Measurements from ENCODE around the gene BMP8A. TPM values are rescaled to one million over a fixed set of nuclear protein-coding genes. Genes with fewer than 3 reads are reported as not detected.

Gene BMP8A
- total and polyA plus RNA-seq, 2 of the 8 experiments (the other 6 are each of a cell fraction or from before 2014, with no cell fraction given), result 0.38 to 0.43 TPM

GRCh38 chr1:39450956-39451606, 40.4 kb upstream of the BMP8A start:
- ChIA-PET CTCF (ENCODE audit: partially characterized antibody) (interaction anchor here (1.1 kb wide), 1 partner anchor 88 kb away, joined by 3 read pairs; no protein-coding TSS in a partner anchor), POLR2A (ENCODE audit: partially characterized antibody) (no interaction called here)
- FAIRE-seq, result no peak
- Histone ChIP-seq H3K23ac (ENCODE audit: insufficient read length) (no peak overlapping the region), H3K14ac (ENCODE audit: insufficient read length) (no peak overlapping the region), H3K79me2 (ENCODE audit: control insufficient read depth in 1 of 2, insufficient read depth in 2 of 2, low read length in 2 of 2) (no peaks in the 10 kb centered on the region), H2BK5ac (ENCODE audit: low read depth, low read length) (no peak overlapping the region), H2BK12ac (ENCODE audit: low read depth, low read length) (no peak overlapping the region), H3K56ac (replicated peaks; ENCODE audit: insufficient read length, low read depth, low read length) (no peak overlapping the region), H4K20me1 (replicated peaks in 1 of 2; ENCODE audit: control insufficient read depth in 1 of 2, insufficient read depth in 2 of 2, low read length in 2 of 2) (peaks cover 2% of the 10 kb centered on the region in 2 experiments), H3K79me1 (ENCODE audit: low read depth, low read length) (no peaks in the 10 kb centered on the region), H3K23me2 (ENCODE audit: low read depth, low read length) (no peaks in the 10 kb centered on the region), H3K4me1 (replicated peaks in 1 of 4; ENCODE audit: control insufficient read depth in 3 of 4, insufficient read depth in 4 of 4, low read length in 3 of 4) (no peaks in the 10 kb centered on the region), H4K5ac (ENCODE audit: insufficient read length, low read depth, low read length) (no peak overlapping the region), H3K4ac (replicated peaks; ENCODE audit: insufficient read length, low read depth, low read length) (no peak overlapping the region), H2AK5ac (ENCODE audit: low read depth, low read length) (no peak overlapping the region), H3K9me3 (ENCODE audit: insufficient read depth in 2 of 2, low read depth in 1 of 2, low read length in 1 of 2) (no peaks in the 10 kb centered on the region), H3K27ac (ENCODE audit: low read depth, low read length) (no peak overlapping the region), H2AFZ (ENCODE audit: low read length) (no peak overlapping the region), H3K4me2 (ENCODE audit: insufficient read depth in 1 of 2, low read depth in 2 of 2, low read length in 2 of 2) (no peak overlapping the region), H3K18ac (ENCODE audit: extremely low read depth, low read length) (no peak overlapping the region), H2BK120ac (replicated peaks; ENCODE audit: low read depth, low read length) (no peak overlapping the region), H3K4me3 (ENCODE audit: extremely low read depth in 1 of 4, insufficient read depth in 2 of 4, low read depth in 3 of 4, low read length in 4 of 4) (no peak overlapping the region), H2BK20ac (ENCODE audit: low read length) (no peak overlapping the region), H3K9ac (replicated peaks in 1 of 4; ENCODE audit: extremely low read depth in 1 of 4, low read depth in 3 of 4, low read length in 3 of 4) (no peak overlapping the region), H3K27me3 (replicated peaks in 1 of 4; ENCODE audit: control insufficient read depth in 3 of 4, extremely low read depth in 1 of 4, insufficient read depth in 3 of 4, low read length in 3 of 4) (no peaks in the 10 kb centered on the region), H4K91ac (replicated peaks; ENCODE audit: insufficient read length, low read length) (no peak overlapping the region), H4K8ac (ENCODE audit: extremely low read depth, insufficient read depth, low read length) (no peak overlapping the region), H2BK15ac (ENCODE audit: low read length) (no peak overlapping the region), H3K36me3 (ENCODE audit: control insufficient read depth in 2 of 4, insufficient read depth in 4 of 4, low read length in 3 of 4) (peaks cover 60 to 98% (median 83%) of the 10 kb centered on the region in 4 experiments)
- no peak for DNase-seq (ENCODE audit: low read depth in 1 of 2, low spot score in 2 of 2)
- 91% methylated on average over 10 of the region's 10 CpGs; no CpG with 5 or more reads in 1 of the 2 experiments for WGBS, 2 experiments (ENCODE audit: extremely low coverage in 1 of 2, insufficient coverage in 1 of 2, insufficient read length in 1 of 2, insufficient replicate concordance in 2 of 2, low coverage in 1 of 2, low lambda C conversion rate in 2 of 2, missing lambda C conversion rate in 1 of 2)
- TF ChIP-seq RAD21 (IDR thresholded peaks at IDR 0.05 in 1 of 2, conservative IDR thresholded peaks at IDR 0.05 in 1 of 2; ENCODE audit: low read depth in 2 of 2, low read length in 2 of 2), result no peak
- no peak for TF ChIP-seq USF2 (IDR thresholded peaks at IDR 0.05; ENCODE audit: low read length)
- no peak for TF ChIP-seq RFX5 (IDR thresholded peaks at IDR 0.05; ENCODE audit: borderline replicate concordance, low read depth, low read length)
- TF ChIP-seq POU5F1 (IDR thresholded peaks at IDR 0.05; ENCODE audit: low read depth, low read length), result no peak
- no peak for TF ChIP-seq EGR1 (IDR thresholded peaks at IDR 0.05; ENCODE audit: borderline replicate concordance, low read depth, low read length)
- no peak for TF ChIP-seq EP300 (IDR thresholded peaks at IDR 0.05; ENCODE audit: borderline replicate concordance in 1 of 2, low read depth in 2 of 2, low read length in 2 of 2)
- TF ChIP-seq BCL11A (IDR thresholded peaks at IDR 0.05; ENCODE audit: low read depth in 2 of 2, low read length in 2 of 2), result no peak
- no peak for TF ChIP-seq PHF8 (conservative IDR thresholded peaks at IDR 0.05; ENCODE audit: low read depth, low read length)
- TF ChIP-seq TEAD4 (IDR thresholded peaks at IDR 0.05; ENCODE audit: low read depth, low read length), result no peak
- no peak for TF ChIP-seq SP2 (IDR thresholded peaks at IDR 0.05; ENCODE audit: low read length)
- no peak for TF ChIP-seq CHD1 (IDR thresholded peaks at IDR 0.05; ENCODE audit: low read depth, low read length)
- TF ChIP-seq TCF12 (IDR thresholded peaks at IDR 0.05; ENCODE audit: low read depth, low read length), result no peak

Data from H1 (cell line).